Suprapubic skin (tissue), 4 donors: ENCODE data around the gene ARFRP1.

ENCODE experiments used
- POLR2A ChIP-seq, 2 donors: fragments of 450-650 bp; IDR thresholded peaks; one replicate each; pipeline ENCODE4 v1.6.1; 2017; ENCODE audit warnings: antibody characterized with exemption in 2 of 2, mild to moderate bottlenecking in 2 of 2, moderate library complexity in 2 of 2
- POLR2AphosphoS5 ChIP-seq, 3 donors: sonication (generic); formaldehyde crosslinking; IDR thresholded peaks; one replicate each; pipeline ENCODE4 v1.6.1; 2017; ENCODE audit warnings: antibody characterized with exemption in 3 of 3
- TF ChIP-seq, protein P1 (sequence below), 2 donors: fragments of 200-600 bp in 1 of 2; fragments of 450-650 bp in 1 of 2; sonication (generic) in 1 of 2; IDR thresholded peaks; one replicate each; pipeline ENCODE4 v1.5.1; 2016 to 2019; ENCODE audit warnings: antibody characterized with exemption in 2 of 2, mild to moderate bottlenecking in 1 of 2, moderate library complexity in 1 of 2

GRCh38 chr20:63665708-63666107 lies 42.1 kb downstream of the ARFRP1 start:
- TF ChIP-seq, protein P1, sequence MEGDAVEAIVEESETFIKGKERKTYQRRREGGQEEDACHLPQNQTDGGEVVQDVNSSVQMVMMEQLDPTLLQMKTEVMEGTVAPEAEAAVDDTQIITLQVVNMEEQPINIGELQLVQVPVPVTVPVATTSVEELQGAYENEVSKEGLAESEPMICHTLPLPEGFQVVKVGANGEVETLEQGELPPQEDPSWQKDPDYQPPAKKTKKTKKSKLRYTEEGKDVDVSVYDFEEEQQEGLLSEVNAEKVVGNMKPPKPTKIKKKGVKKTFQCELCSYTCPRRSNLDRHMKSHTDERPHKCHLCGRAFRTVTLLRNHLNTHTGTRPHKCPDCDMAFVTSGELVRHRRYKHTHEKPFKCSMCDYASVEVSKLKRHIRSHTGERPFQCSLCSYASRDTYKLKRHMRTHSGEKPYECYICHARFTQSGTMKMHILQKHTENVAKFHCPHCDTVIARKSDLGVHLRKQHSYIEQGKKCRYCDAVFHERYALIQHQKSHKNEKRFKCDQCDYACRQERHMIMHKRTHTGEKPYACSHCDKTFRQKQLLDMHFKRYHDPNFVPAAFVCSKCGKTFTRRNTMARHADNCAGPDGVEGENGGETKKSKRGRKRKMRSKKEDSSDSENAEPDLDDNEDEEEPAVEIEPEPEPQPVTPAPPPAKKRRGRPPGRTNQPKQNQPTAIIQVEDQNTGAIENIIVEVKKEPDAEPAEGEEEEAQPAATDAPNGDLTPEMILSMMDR (IDR thresholded peaks at IDR 0.05): no peak
- TF ChIP-seq POLR2A (IDR thresholded peaks at IDR 0.05) (no peak), POLR2AphosphoS5 (IDR thresholded peaks at IDR 0.05) (no peak)
